HEK293 (cell line): Measurements from ENCODE around the gene RNF41.

Experiments used
- CTCF ChIA-PET: fragments of 350-600 bp; formaldehyde crosslinking; extraction: SDS; loops from one replicate; lab custom pipeline; 2021; ENCODE audit warnings: antibody characterized with exemption; lab: Yijun Ruan, JAX
- POLR2A ChIA-PET: fragments of 300-600 bp; formaldehyde crosslinking; extraction: SDS; loops from one replicate; lab custom pipeline; 2020; ENCODE audit warnings: antibody characterized with exemption, inconsistent platforms; lab: Yijun Ruan, JAX
- H3K27ac ChIP-seq: fragments of 200-500 bp; sonication (Bioruptor generic); 2 replicates; pipeline ENCODE4 v1.5.1; 2014; ENCODE audit warnings: low read depth, low read length, control low read depth, inconsistent platforms; ENCODE audit errors: extremely low read depth
- H3K36me3 ChIP-seq, 2 experiments: fragments of 200-500 bp in 1 of 2; sonication (Bioruptor generic) in 1 of 2; 1 replicate in 1 of 2; 2 replicates in 1 of 2; pipeline ENCODE4 v1.5.1; 2014 to 2017; ENCODE audit warnings: inconsistent platforms in 2 of 2, low read length in 2 of 2; ENCODE audit not compliant: control insufficient read depth in 2 of 2, insufficient read depth in 1 of 2
- H3K4me1 ChIP-seq: fragments of 200-500 bp; sonication (Bioruptor generic); 2 replicates; pipeline ENCODE4 v1.5.1; 2014; ENCODE audit warnings: mild to moderate bottlenecking, low read length, inconsistent platforms; ENCODE audit not compliant: control insufficient read depth, insufficient read depth
- H3K4me3 ChIP-seq: 2 replicates; pipeline ENCODE4 v1.5.1; 2011; ENCODE audit warnings: low read depth, mild to moderate bottlenecking, control low read depth, low read length, moderate library complexity
- H3K9me3 ChIP-seq: fragments of 200-500 bp; sonication (Bioruptor generic); 2 replicates; pipeline ENCODE4 v1.5.1; 2014; ENCODE audit warnings: low read depth, low read length, inconsistent platforms; ENCODE audit not compliant: control insufficient read depth, insufficient read depth
- IKZF3 ChIP-seq: fragments of 450-650 bp; IDR thresholded peaks from 2 replicates; pipeline ENCODE4 v1.5.0; 2018; ENCODE audit warnings: missing biosample characterization, mild to moderate bottlenecking, missing genetic modification characterization, moderate library complexity
- KLF1 ChIP-seq: fragments of 450-650 bp; formaldehyde crosslinking; IDR thresholded peaks from 2 replicates; pipeline ENCODE4 v1.5.1; 2016; ENCODE audit warnings: missing biosample characterization, missing genetic modification characterization
- KLF16 ChIP-seq: fragments of 450-650 bp; formaldehyde crosslinking; IDR thresholded peaks from 2 replicates; pipeline ENCODE4 v1.5.1; 2017; ENCODE audit warnings: missing biosample characterization, missing genetic modification characterization
- PRDM1 ChIP-seq: fragments of 450-650 bp; formaldehyde crosslinking; IDR thresholded peaks from 2 replicates; pipeline ENCODE4; 2016; ENCODE audit warnings: missing biosample characterization, missing genetic modification characterization
- ZBTB1 ChIP-seq: fragments of 450-650 bp; formaldehyde crosslinking; IDR thresholded peaks from 2 replicates; pipeline ENCODE4 v1.5.1; 2016; ENCODE audit warnings: missing biosample characterization, missing genetic modification characterization
- ZBTB48 ChIP-seq: fragments of 450-650 bp; formaldehyde crosslinking; IDR thresholded peaks from 2 replicates; pipeline ENCODE4 v1.5.1; 2016; ENCODE audit warnings: missing biosample characterization, missing genetic modification characterization
- ZNF10 ChIP-seq: fragments of 450-650 bp; formaldehyde crosslinking; IDR thresholded peaks from 2 replicates; pipeline ENCODE4 v1.5.1; 2017; ENCODE audit warnings: missing biosample characterization, missing genetic modification characterization
- ZNF18 ChIP-seq: fragments of 450-650 bp; formaldehyde crosslinking; IDR thresholded peaks from 2 replicates; pipeline ENCODE4 v1.5.1; 2016; ENCODE audit warnings: missing biosample characterization, missing genetic modification characterization
- ZNF211 ChIP-seq: fragments of 450-650 bp; formaldehyde crosslinking; IDR thresholded peaks from 2 replicates; pipeline ENCODE4 v1.5.1; 2016; ENCODE audit warnings: low read depth, missing biosample characterization, missing genetic modification characterization
- ZNF214 ChIP-seq: fragments of 450-650 bp; formaldehyde crosslinking; IDR thresholded peaks from 2 replicates; pipeline ENCODE4 v1.5.1; 2017; ENCODE audit warnings: missing biosample characterization, mild to moderate bottlenecking, missing genetic modification characterization, borderline replicate concordance
- ZNF266 ChIP-seq: fragments of 450-650 bp; formaldehyde crosslinking; IDR thresholded peaks from 2 replicates; pipeline ENCODE4 v1.5.1; 2016; ENCODE audit warnings: missing biosample characterization, missing genetic modification characterization, low read depth
- ZNF311 ChIP-seq: fragments of 450-650 bp; formaldehyde crosslinking; IDR thresholded peaks from 2 replicates; pipeline ENCODE4 v1.5.1; 2017; ENCODE audit warnings: missing biosample characterization, missing genetic modification characterization, borderline replicate concordance
- ZNF350 ChIP-seq: fragments of 450-650 bp; formaldehyde crosslinking; IDR thresholded peaks from 2 replicates; pipeline ENCODE4 v1.5.0; 2017; ENCODE audit warnings: missing biosample characterization, mild to moderate bottlenecking, missing genetic modification characterization
- ZNF394 ChIP-seq: fragments of 450-650 bp; formaldehyde crosslinking; IDR thresholded peaks from 2 replicates; pipeline ENCODE4 v1.5.1; 2016; ENCODE audit warnings: missing biosample characterization, missing genetic modification characterization, mild to moderate bottlenecking, moderate library complexity, borderline replicate concordance
- ZNF416 ChIP-seq: fragments of 450-650 bp; formaldehyde crosslinking; IDR thresholded peaks from 2 replicates; pipeline ENCODE4 v1.5.1; 2016; ENCODE audit warnings: missing biosample characterization, missing genetic modification characterization
- ZNF433 ChIP-seq: fragments of 450-650 bp; formaldehyde crosslinking; IDR thresholded peaks from 2 replicates; pipeline ENCODE4 v1.5.1; 2016; ENCODE audit warnings: missing biosample characterization, missing genetic modification characterization, low read depth
- ZNF701 ChIP-seq: fragments of 450-650 bp; formaldehyde crosslinking; IDR thresholded peaks from 2 replicates; pipeline ENCODE4 v1.5.1; 2016; ENCODE audit warnings: missing biosample characterization, missing genetic modification characterization
- ZNF837 ChIP-seq: fragments of 450-650 bp; formaldehyde crosslinking; IDR thresholded peaks from 2 replicates; pipeline ENCODE4 v1.5.1; 2016; ENCODE audit warnings: missing biosample characterization, missing genetic modification characterization
- ZSCAN18 ChIP-seq: fragments of 450-650 bp; formaldehyde crosslinking; IDR thresholded peaks from 2 replicates; pipeline ENCODE4 v1.5.1; 2016; ENCODE audit warnings: missing biosample characterization, missing genetic modification characterization
- ZSCAN5A ChIP-seq: fragments of 450-650 bp; formaldehyde crosslinking; IDR thresholded peaks from 2 replicates; pipeline ENCODE4 v1.5.1; 2016; ENCODE audit warnings: missing biosample characterization, missing genetic modification characterization
- TF ChIP-seq, protein P1 (sequence below): fragments of 450-650 bp; formaldehyde crosslinking; IDR thresholded peaks from 2 replicates; pipeline ENCODE4 v1.5.1; 2016; ENCODE audit warnings: missing biosample characterization, missing genetic modification characterization, low read depth
- TF ChIP-seq, protein P2 (sequence below): fragments of 450-650 bp; formaldehyde crosslinking; IDR thresholded peaks from 2 replicates; pipeline ENCODE4 v1.5.1; 2016; ENCODE audit warnings: missing biosample characterization, missing genetic modification characterization
- TF ChIP-seq, protein P3 (sequence below): fragments of 450-650 bp; formaldehyde crosslinking; IDR thresholded peaks from 2 replicates; pipeline ENCODE4 v1.5.1; 2016; ENCODE audit warnings: missing biosample characterization, missing genetic modification characterization, borderline replicate concordance

Gene RNF41

DNA sequence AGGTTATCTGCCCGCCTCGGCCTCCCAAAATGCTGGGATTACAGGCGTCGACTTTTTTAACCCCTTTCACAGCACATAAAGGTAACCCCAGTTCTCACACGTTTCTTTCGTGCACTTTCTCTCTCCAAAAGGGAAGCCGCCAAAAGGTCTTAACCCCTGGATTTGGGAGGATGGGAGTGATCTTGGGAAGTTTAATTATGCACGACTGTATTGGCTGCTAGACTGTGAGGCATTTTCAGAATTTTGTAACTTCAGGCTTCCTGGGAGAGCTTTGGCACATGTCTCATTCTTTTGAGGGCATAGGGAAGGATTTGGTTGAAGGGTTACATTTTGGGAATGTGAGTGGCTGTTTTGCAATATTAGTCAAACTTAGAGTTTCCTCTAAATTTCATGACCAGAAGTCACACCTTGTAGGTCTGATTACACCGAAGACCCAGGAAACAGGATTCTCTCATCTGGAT, 31.0 kb downstream of the RNF41 start:
- CTCF ChIA-PET: interaction anchor here (0.7 to 6.1 kb wide), 10 partner anchors 16 to 446 kb away, joined by 3 to 86 read pairs (median 13); partner anchors contain the start of genes ANKRD52, ESYT1, RNF41 and RPL41
- peak overlapping the region; percentile 27 for H3K4me3 ChIP-seq
- POLR2A ChIA-PET: interaction anchor here (0.7 to 5.3 kb wide), 9 partner anchors 16 to 109 kb away, joined by 3 to 59 read pairs (median 14); partner anchors contain the start of genes CS, MYL6, PA2G4 and RNF41
- H3K4me1 ChIP-seq: no peaks in the 10 kb centered on the region; the same call in 1 of the 2 replicates
- 0 out of 2 replicates have a peak, but pooled peaks have one; percentile 57 for TF ChIP-seq PRDM1
- TF ChIP-seq ZSCAN18: no peak
- peak; percentile 59 for TF ChIP-seq IKZF3 (tag by site-specific recombination)
- TF ChIP-seq, protein P1, sequence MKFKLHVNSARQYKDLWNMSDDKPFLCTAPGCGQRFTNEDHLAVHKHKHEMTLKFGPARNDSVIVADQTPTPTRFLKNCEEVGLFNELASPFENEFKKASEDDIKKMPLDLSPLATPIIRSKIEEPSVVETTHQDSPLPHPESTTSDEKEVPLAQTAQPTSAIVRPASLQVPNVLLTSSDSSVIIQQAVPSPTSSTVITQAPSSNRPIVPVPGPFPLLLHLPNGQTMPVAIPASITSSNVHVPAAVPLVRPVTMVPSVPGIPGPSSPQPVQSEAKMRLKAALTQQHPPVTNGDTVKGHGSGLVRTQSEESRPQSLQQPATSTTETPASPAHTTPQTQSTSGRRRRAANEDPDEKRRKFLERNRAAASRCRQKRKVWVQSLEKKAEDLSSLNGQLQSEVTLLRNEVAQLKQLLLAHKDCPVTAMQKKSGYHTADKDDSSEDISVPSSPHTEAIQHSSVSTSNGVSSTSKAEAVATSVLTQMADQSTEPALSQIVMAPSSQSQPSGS: no peak
- peak overlapping the region; percentile 86 for H3K27ac ChIP-seq
- peaks cover 7 to 16% of the 10 kb centered on the region in 2 experiments for H3K36me3 ChIP-seq
- H3K9me3 ChIP-seq: no peaks in the 10 kb centered on the region

DNA sequence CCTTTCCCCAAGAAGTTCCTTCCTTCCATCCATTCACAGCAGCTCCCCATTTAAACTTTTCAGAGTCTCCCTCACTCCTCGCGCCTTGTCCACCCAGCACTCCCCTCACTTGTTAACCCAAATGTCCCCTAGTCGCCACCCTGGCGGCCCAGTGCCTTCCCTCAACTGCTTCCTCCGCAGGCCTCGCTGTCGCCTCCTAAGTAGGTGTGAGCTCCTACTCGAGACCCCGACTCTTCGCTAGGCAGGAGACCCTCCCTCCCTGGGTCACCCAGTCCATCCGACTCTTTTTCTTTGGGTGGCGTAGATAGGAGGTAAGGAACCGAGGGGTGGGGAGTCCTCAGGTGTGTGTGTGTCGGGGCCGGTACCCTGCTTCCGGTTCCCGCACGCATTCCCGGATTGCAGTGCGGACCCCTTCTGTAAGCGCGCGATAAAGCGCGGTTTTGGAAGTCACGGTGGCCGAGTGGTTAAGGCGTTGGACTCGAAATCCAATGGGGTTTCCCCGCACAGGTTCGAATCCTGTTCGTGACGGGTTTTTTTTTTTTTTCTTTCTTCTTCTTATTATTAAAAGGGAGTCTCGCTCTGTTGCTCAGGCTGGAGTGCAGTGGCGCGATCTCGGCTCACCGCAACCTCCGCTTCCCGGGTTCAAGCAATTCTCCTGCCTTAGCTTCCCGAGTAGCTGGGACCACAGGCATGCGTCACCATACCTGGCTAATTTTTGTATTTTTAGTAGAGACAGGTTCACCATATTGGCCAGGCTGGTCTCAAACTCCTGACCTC, 31.6 kb downstream of the RNF41 start:
- CTCF ChIA-PET: interaction anchor here (0.5 to 6.1 kb wide), 45 partner anchors 9 to 473 kb away, joined by 3 to 86 read pairs (median 5); partner anchors contain the start of genes ANKRD52, COQ10A, ESYT1 and GLS2
- peak overlapping the region; percentile 86 for H3K27ac ChIP-seq
- TF ChIP-seq ZNF214 (tag by site-specific recombination) (peak; percentile 23; the same call in 1 of the 2 replicates), ZNF266 (tag by site-specific recombination) (no peak; the same call in 1 of the 2 replicates), ZBTB1 (tag by site-specific recombination) (peak; percentile 92), ZNF10 (tag by site-specific recombination) (peak; percentile 99), KLF16 (tag by site-specific recombination) (peak; percentile 52; the same call in 1 of the 2 replicates), ZNF18 (tag by site-specific recombination) (peak; percentile 27; the same call in 1 of the 2 replicates), ZNF350 (no peak), ZNF837 (tag by site-specific recombination) (no peak), ZNF211 (tag by site-specific recombination) (no peak), ZNF311 (tag by site-specific recombination) (no peak), ZBTB48 (tag by site-specific recombination) (peak; percentile 20), ZNF701 (tag by site-specific recombination) (no peak), ZNF433 (tag by site-specific recombination) (no peak), ZNF394 (tag by site-specific recombination) (peak; percentile 56; the same call in 1 of the 2 replicates), ZSCAN5A (no peak), ZNF416 (tag by site-specific recombination) (no peak), KLF1 (tag by site-specific recombination) (peak; percentile 49; the same call in 1 of the 2 replicates)
- TF ChIP-seq, protein P2, sequence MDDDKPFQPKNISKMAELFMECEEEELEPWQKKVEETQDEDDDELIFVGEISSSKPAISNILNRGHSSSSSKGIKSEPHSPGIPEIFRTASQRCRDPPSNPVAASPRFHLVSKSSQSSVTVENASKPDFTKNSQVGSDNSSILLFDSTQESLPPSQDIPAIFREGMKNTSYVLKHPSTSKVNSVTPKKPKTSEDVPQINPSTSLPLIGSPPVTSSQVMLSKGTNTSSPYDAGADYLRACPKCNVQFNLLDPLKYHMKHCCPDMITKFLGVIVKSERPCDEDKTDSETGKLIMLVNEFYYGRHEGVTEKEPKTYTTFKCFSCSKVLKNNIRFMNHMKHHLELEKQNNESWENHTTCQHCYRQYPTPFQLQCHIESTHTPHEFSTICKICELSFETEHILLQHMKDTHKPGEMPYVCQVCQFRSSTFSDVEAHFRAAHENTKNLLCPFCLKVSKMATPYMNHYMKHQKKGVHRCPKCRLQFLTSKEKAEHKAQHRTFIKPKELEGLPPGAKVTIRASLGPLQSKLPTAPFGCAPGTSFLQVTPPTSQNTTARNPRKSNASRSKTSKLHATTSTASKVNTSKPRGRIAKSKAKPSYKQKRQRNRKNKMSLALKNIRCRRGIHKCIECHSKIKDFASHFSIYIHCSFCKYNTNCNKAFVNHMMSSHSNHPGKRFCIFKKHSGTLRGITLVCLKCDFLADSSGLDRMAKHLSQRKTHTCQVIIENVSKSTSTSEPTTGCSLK (tag by site-specific recombination): no peak
- TF ChIP-seq, protein P3, sequence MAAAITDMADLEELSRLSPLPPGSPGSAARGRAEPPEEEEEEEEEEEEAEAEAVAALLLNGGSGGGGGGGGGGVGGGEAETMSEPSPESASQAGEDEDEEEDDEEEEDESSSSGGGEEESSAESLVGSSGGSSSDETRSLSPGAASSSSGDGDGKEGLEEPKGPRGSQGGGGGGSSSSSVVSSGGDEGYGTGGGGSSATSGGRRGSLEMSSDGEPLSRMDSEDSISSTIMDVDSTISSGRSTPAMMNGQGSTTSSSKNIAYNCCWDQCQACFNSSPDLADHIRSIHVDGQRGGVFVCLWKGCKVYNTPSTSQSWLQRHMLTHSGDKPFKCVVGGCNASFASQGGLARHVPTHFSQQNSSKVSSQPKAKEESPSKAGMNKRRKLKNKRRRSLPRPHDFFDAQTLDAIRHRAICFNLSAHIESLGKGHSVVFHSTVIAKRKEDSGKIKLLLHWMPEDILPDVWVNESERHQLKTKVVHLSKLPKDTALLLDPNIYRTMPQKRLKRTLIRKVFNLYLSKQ (tag by site-specific recombination): no peak

More for the DNA sequence above, 31.6 kb downstream of the RNF41 start:
- H3K4me3 ChIP-seq: peak overlapping the region; percentile 81
- no peaks in the 10 kb centered on the region for H3K9me3 ChIP-seq
- no peaks in the 10 kb centered on the region; the same call in 1 of the 2 replicates for H3K4me1 ChIP-seq
- peaks cover 12 to 22% of the 10 kb centered on the region in 2 experiments for H3K36me3 ChIP-seq
- POLR2A ChIA-PET: interaction anchor here (0.6 to 5.3 kb wide), 28 partner anchors 9 to 249 kb away, joined by 3 to 59 read pairs (median 4); partner anchors contain the start of genes ANKRD52, CS, ESYT1 and MYL6
